Measurements from ENCODE around the gene YWHAG.
"Not testable (repeated sequence)": the region's sequence is repeated elsewhere in the genome, so short reads cannot be mapped to it uniquely, and the experiment has no call there.

YWHAG gene

DNA sequence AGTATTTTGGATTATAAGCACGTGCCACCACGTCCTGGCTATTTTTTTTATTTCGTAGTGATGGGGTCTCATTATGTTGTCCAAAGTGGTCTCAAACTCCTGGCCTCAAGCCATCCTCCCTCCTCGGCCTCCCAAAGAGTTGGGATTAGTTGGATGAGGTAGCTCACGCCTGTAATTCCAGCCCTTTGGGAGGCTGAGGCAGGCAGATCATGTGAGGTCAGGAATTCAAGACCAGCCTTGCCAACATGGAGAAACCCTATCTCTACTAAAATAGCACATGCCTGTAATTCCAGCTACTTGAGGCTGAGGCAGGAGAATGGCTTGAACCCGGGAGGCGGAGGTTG is 21.8 kb upstream of the YWHAG start:
- DNase-seq (ENCODE audit: low read depth in 2 of 2, low spot score in 1 of 2): no peak

DNA sequence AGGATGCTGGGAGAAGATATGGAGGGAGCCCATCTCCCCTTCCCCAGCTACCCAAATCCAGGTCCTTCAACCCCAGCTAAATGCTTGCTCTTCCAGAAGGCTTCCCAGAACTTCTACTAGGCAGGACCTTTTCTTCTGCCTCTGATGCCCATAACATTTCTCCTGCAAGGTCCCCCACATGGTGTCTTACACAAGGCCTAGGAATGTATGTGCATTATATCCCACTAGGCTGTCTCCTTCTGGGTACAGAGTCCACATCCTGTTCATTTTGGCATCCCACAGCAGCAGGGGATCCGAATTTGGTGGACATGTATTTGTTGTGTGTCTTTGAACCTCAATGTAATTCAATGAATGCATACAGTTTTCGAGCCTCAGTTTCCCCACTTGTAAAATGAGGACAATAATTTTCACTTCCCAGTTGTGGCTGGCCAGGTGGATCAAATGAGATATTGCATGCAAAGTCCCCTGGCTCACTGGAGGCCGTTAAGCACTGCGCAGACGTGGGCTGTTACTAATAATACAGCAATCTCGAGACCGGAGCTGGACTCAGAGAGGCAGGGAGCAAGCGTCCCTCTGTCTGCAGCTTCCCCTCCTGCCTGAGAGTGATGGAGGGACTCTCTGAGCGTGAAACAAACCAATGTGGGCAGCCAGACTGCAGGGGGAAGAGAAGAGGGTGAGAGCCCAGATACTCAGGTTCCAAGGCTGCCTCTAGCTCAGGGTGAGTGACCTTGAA is 18.6 kb upstream of the YWHAG start:
- DNase-seq (ENCODE audit: low read depth in 2 of 2, low spot score in 1 of 2): no peak

DNA sequence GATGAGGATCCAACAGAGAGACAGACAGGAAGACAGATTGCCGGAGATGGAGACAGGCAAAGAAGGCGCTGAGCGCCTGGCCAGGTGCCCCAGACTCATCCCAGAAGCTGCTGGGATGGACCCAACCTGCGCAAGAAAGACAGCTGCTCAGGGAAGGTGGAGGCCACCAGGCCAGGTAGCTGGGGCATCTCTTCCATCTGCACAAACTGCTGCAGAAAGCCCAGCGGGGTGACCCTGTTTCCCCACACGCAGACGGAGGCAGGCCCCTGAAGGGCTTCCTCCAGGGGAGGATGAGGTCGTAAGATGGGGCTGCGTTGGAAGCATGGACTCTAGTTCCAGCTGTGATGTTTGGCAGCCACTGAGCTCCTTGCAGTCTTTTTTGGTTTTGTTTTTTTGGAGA is 16.5 kb upstream of the YWHAG start:
- no peak for DNase-seq (ENCODE audit: low read depth in 2 of 2, low spot score in 1 of 2)

- no peak for DNase-seq (ENCODE audit: low read depth in 2 of 2, low spot score in 1 of 2)
These were observed 14.4 kb upstream of the YWHAG start for GRCh38 chr7:76372984-76373833.

GRCh38 chr7:76371396-76371795 is 12.6 kb upstream of the YWHAG start:
- no peak for DNase-seq (ENCODE audit: low read depth in 2 of 2, low spot score in 1 of 2)

DNA sequence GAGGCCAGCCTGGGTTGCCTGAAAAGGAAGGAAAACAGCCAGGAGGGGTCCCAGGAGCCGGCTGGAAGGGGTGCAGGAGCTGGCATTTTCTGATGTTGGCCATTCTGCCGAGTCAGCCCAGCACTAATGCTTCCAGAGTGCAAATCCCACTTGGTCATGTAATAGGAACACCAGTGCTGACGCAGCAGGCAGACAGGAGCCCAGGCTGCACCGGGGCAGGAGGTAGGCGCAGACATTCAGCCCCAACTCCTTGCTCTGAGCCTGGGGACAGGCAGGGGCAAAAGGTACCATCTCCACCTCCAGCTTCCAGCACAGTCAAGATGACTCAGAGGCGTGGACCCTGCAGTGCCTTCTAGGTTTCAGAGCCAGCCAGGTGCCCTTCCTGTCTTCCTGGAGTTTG is 10.2 kb upstream of the YWHAG start:
- DNase-seq (ENCODE audit: low read depth in 2 of 2, low spot score in 1 of 2): no peak

DNA sequence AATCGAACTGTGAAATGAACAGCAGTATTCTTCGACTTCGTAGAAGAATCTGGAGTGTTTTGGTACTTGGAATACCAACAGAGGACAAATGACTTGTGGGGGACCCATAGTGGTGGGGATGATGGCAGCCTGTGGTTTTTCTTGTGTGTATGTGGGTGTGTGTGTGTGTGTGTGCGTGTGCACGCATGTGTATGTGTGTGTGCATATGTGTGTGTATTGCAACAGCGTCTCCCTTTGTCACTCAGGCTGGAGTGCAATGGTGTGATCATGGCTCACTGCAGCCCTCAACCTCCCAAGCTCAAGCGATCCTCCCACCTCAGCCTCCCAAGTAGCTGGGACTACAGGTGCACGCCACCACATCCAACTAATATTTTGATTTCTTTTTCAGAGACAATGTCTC is 9.4 kb upstream of the YWHAG start:
- no peak for DNase-seq (ENCODE audit: low read depth in 2 of 2, low spot score in 1 of 2)

GRCh38 chr7:76364198-76364584 is 5.4 kb upstream of the YWHAG start:
- DNase-seq (ENCODE audit: low read depth in 2 of 2, low spot score in 1 of 2): no peak

DNA sequence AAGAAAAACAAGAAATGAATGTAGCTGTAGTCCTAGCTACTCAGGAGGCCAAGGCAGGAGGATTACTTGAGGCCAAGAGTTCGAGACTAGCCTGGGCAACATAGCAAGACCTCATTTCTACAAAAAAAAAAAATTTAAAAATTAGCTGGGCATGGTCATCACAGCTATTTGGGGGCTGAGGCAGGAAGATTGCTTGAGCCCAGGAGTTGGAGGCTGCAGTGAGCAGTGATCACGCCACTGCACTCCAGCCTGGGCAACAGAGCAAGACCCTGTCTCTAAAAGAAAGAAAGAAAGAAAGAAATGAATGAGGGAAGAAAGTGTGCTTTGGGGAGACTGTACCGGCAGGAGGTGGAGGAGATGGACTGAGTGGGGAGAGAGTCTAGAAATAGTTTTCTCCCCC is 5.0 kb upstream of the YWHAG start:
- not testable (repeated sequence) for DNase-seq (ENCODE audit: low read depth in 2 of 2, low spot score in 1 of 2)

DNA sequence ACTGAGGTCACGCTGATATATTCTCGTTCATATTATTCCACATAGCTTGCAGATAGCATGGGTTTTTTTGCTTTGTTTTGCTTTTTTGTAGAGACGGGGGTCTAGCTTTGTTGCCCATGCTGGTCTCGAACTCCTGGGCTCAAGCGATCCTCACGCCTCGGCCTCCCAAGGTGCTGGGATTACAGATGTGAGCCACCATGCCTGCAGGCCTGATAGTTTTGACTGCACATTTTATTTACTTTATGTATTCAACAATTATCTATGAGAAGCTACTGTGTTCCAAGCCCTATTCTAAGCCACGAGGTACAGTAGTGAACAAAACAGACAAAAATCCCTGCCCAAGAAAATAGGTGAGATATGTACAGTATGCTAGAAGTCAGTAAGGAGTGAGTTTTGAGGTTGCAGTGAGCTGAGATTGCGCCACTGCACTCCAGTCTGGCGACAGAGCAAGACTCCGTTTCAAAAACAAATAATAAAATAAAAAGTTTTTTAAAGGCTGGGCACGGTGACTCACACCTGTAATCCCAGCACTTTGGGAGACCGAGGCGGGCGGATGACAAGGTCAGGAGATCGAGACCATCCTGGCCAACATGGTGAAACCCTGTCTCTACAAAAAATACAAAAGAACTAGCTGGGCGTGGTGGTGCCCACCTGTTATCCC is 1.3 kb upstream of the YWHAG start:
- no peak for DNase-seq (ENCODE audit: low read depth in 2 of 2, low spot score in 1 of 2)

DNA sequence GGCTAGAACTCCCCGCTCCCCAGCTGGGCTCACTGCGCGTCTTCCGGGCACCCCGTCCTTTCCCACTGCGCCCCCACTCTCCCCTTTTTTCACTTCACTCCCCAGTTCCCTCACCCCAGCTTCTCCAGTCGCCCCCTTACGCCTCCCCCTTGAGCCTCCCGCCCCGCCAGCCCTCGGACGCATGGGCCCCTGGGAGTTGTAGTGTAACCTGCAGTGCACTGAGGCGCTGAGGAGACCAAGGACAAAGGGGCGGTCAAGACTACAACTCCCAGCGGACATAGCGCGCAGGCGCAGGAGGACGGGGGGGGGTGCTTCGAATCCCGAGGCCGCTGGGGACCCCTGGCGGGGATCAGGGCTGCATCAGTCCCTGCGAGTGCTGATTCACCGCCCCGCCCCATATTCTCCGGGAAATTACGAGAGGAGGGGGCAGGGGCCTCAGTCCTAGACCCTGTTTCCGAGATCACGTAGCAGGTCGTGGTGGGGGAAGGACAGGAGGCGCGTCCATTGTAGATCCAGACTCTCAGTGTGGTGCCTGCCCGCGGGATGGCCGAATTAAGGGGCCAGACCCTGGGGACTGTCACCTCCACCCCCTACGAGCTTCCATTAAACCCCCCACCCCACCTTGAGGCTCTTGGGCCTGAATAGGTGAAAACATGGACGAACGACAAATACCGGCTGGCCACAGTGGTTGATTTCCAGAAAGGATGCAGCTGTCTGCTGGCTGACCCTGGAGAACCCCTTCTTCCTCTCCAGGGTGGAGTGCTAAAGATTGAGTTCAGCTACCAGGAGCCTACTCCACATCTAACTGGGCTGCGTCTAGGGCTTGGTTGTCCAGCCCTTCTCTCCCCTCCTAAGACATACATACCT is 553 bp upstream of the YWHAG start:
- DNase-seq (ENCODE audit: low read depth in 2 of 2, low spot score in 1 of 2): peak; percentile 88 to 89

DNA sequence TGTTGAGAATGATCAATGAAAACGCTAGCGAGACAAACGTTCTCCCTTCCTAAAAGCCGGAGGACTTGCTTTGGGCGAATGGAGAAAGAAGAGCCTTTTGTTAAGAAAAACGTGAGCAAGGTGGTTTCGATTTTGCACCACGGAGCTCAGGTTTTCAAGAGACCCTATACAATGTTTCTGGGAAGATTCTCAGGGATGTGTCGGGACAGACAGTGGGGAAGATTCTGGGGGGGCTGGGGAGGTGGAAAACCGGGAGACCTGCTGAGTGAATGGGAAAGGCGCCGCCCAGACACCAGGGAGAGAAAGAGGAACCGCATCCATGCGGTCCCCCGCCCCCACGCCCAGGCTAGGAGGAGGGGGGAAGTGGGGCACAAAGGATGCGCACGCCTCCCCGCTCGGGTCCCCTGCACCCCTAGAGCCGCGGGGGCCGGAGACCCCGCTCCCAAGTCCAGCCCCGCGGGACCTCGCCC is 745 bp downstream of the YWHAG start:
- no peak for DNase-seq (ENCODE audit: low read depth in 2 of 2, low spot score in 1 of 2)

- DNase-seq (ENCODE audit: low read depth in 2 of 2, low spot score in 1 of 2): no peak
These were observed 1.2 kb downstream of the YWHAG start for GRCh38 chr7:76357475-76358010.

DNA sequence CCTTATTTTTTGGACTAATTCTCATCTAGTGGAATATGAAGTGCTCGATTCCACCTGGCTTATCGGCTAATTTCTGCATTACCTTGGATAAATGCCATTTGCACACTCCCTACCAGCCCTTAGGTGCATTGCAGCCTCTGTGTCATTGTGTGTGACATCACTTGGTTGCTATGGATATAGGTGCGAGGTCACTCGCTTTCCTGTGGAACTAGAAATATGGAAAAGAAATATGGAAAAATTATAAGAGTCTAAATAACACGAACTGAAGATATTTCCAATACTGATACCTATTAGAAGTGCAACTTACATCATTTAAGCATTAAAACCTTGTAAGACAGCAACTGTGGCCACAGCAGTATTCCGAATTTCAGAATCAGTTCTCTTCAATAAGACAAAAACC is 2.0 kb downstream of the YWHAG start:
- DNase-seq (ENCODE audit: low read depth in 2 of 2, low spot score in 1 of 2): no peak

DNA sequence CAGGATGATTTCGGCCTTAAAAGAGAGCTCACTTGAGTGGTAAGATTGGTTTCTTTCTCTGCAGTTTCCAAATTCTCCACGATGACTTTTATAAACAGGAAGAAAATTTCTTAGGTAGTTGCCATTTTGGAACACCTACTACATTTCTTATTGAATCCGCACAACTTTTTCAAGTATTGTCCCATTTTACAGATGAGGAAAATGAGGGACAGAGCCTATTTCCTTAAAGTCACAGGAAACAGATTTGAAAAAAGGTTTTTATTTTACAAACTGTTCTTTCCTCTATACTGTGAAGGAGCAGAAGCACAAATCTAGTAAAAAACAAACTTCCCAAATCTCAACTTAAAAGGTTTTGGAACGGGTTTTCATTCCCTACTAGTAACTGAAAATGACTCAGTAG is 2.7 kb downstream of the YWHAG start:
- DNase-seq (ENCODE audit: low read depth in 2 of 2, low spot score in 1 of 2): no peak

- no peak for DNase-seq (ENCODE audit: low read depth in 2 of 2, low spot score in 1 of 2)
These were observed 3.6 kb downstream of the YWHAG start for GRCh38 chr7:76354981-76355730.

GRCh38 chr7:76354516-76354915 is 4.3 kb downstream of the YWHAG start:
- no peak for DNase-seq (ENCODE audit: low read depth in 2 of 2, low spot score in 1 of 2)

DNA sequence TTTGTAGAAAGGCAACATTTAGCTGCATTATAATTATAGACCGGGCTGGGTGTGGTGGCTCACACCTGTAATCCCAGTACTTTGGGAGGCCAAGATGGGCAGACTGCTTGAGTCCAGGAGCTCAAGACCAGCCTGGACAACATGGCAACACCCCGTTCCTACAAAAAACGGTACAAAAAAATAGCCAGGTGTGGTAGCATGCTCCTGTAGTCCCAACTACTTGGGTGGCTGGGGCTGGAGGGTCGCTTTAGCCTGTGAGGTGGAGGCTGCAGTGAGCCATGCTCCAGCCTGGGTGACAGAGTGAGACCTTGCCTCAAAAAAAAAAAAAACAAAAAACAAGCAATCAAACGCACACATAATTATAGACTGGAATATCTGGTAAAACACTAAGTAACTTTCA is 5.0 kb downstream of the YWHAG start:
- DNase-seq (ENCODE audit: low read depth in 2 of 2, low spot score in 1 of 2): no peak

DNA sequence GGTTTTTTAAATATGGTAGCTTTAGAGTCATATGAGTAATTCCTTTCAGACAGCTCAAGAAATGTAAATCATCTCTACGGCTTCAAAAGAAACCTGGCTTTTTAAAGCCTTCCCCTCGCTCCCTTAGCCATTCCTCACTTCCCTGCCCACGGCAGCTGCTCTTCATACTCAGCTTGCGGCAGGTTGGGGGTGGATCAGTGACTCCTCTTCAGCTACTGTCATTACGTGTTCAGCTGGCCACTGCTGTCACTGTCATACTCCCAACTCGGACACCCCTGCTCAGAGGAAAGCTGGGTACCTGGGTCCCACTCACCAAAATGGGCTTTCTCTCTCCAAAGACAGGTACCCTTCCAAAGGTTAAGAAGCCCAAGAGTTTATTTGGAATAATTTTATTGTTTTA is 6.6 kb downstream of the YWHAG start:
- no peak for DNase-seq (ENCODE audit: low read depth in 2 of 2, low spot score in 1 of 2)

DNA sequence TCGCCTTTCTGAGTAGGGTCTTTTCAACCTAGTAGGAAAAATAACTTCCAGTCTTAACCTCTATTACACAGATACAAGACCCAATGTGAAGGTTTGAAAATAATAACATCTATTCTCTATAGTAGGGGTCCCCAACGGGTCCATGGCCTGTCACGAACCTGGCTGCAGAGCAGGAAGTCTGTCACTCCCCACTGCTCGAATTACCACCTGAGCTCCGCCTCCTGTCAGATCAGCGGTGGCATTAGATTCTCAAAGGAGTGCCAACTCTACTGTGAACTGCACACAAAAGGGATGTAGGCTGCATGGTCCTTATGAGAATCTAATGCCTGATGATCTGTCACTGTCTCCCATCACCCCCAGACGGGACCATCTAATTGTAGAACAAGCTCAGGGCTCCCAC is 7.4 kb downstream of the YWHAG start:
- no peak for DNase-seq (ENCODE audit: low read depth in 2 of 2, low spot score in 1 of 2)
